ENCODE data around the gene FCAMR. TPM values are rescaled to one million over a fixed set of nuclear protein-coding genes. Genes with fewer than 3 reads are reported as not detected.

The FCAMR gene
- total and polyA plus RNA-seq, 4 donors: 0.14 to 0.59 (median 0.39) TPM

DNA sequence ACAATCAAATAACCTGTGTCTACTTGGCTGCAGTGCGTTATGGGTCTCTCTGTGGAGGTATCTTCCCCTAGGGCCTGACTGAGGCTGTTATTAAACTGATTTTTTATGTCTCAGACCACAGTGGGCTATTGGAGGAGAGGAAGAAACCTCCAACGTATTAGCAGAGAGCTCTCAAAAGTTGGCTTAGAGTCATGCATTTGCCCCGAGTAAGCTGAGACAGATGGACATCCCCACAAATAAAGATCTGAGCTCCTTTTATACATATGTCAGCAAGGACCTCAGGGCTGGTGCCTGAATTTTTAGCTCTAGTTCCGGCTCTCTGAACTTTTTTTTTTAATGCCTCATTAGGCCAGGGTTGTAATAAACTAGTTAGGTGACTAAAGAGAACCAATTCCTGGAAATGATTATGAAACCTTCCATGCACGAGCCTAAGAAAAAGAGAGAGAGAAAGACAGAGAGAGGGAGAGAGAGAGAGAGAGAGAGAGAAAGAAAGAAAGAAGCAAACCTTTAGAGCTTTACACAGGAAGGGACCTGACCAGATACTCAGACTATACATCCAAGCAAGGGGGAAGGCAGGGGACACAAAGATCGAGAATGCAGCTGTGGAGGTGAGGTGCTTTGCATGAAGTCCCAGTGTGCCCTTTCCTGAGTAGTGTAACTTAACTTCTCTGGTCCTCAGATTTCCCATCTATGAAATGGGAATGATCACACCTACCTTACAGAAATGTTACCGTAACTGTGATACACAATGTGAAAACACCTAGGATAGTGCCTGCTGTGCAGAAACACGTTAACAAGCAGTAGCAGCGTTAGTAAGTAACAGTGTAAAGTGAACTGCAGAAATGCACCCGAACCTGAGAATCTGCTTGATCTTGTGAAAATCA lies 15.6 kb downstream of the FCAMR start:
- Histone ChIP-seq H3K4me1 (ENCODE audit: control insufficient read depth in 4 of 4, insufficient read depth in 4 of 4, low read length in 3 of 4) (peaks cover 19 to 62% (median 57%) of the 10 kb centered on the region in 4 donors), H3K4me3 (ENCODE audit: low read depth in 1 of 3, low read length in 3 of 3) (no peak overlapping the region), H3K27me3 (ENCODE audit: control insufficient read depth in 4 of 4, insufficient read depth in 4 of 4, low read length in 3 of 4) (no peaks in the 10 kb centered on the region), H3K36me3 (ENCODE audit: control insufficient read depth in 4 of 4, insufficient read depth in 3 of 4, low read depth in 1 of 4, low read length in 3 of 4) (no peaks in the 10 kb centered on the region), H3K9ac (ENCODE audit: low read depth in 1 of 2, low read length in 2 of 2) (no peak overlapping the region), H3K9me3 (ENCODE audit: control insufficient read depth in 4 of 4, low read length in 3 of 4) (peaks cover 0 to 2% (median 0%) of the 10 kb centered on the region in 4 donors), H3K27ac (ENCODE audit: low read depth in 1 of 2, low read length in 2 of 2) (no peak overlapping the region)
- 71% methylated on average over 10 of the region's 10 CpGs for WGBS
- no peak for DNase-seq (ENCODE audit: low spot score)
- no peak for TF ChIP-seq HNF4A (conservative IDR thresholded peaks at IDR 0.05)
- TF ChIP-seq, protein P1, sequence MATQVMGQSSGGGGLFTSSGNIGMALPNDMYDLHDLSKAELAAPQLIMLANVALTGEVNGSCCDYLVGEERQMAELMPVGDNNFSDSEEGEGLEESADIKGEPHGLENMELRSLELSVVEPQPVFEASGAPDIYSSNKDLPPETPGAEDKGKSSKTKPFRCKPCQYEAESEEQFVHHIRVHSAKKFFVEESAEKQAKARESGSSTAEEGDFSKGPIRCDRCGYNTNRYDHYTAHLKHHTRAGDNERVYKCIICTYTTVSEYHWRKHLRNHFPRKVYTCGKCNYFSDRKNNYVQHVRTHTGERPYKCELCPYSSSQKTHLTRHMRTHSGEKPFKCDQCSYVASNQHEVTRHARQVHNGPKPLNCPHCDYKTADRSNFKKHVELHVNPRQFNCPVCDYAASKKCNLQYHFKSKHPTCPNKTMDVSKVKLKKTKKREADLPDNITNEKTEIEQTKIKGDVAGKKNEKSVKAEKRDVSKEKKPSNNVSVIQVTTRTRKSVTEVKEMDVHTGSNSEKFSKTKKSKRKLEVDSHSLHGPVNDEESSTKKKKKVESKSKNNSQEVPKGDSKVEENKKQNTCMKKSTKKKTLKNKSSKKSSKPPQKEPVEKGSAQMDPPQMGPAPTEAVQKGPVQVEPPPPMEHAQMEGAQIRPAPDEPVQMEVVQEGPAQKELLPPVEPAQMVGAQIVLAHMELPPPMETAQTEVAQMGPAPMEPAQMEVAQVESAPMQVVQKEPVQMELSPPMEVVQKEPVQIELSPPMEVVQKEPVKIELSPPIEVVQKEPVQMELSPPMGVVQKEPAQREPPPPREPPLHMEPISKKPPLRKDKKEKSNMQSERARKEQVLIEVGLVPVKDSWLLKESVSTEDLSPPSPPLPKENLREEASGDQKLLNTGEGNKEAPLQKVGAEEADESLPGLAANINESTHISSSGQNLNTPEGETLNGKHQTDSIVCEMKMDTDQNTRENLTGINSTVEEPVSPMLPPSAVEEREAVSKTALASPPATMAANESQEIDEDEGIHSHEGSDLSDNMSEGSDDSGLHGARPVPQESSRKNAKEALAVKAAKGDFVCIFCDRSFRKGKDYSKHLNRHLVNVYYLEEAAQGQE (IDR thresholded peaks at IDR 0.05): no peak
- TF ChIP-seq YY1 (IDR thresholded peaks at IDR 0.05): no peak
- TF ChIP-seq JUND (IDR thresholded peaks at IDR 0.05): no peak
- no peak for TF ChIP-seq NR2F2 (IDR thresholded peaks at IDR 0.05)

- H3K9ac ChIP-seq (ENCODE audit: low read depth in 1 of 2, low read length in 2 of 2): no peak overlapping the region
- H3K36me3 ChIP-seq (ENCODE audit: control insufficient read depth in 4 of 4, insufficient read depth in 3 of 4, low read depth in 1 of 4, low read length in 3 of 4): no peaks in the 10 kb centered on the region
- H3K4me1 ChIP-seq (ENCODE audit: control insufficient read depth in 4 of 4, insufficient read depth in 4 of 4, low read length in 3 of 4): peaks cover 19 to 71% (median 67%) of the 10 kb centered on the region in 4 donors
- H3K4me3 ChIP-seq (ENCODE audit: low read depth in 1 of 3, low read length in 3 of 3): no peak overlapping the region
- H3K27ac ChIP-seq (ENCODE audit: low read depth in 1 of 2, low read length in 2 of 2): no peak overlapping the region
- WGBS: 68% methylated on average over 2 of the region's 2 CpGs
- no peak for DNase-seq (ENCODE audit: low spot score)
- H3K9me3 ChIP-seq (ENCODE audit: control insufficient read depth in 4 of 4, low read length in 3 of 4): peaks cover 0 to 2% (median 0%) of the 10 kb centered on the region in 4 donors
- no peak for TF ChIP-seq HNF4G (IDR thresholded peaks at IDR 0.05)
- TF ChIP-seq TAF1 (conservative IDR thresholded peaks at IDR 0.05): no peak
- no peak for TF ChIP-seq RXRA (IDR thresholded peaks at IDR 0.05)
- no peak for TF ChIP-seq FOXA1 (IDR thresholded peaks at IDR 0.05)
- TF ChIP-seq JUND (IDR thresholded peaks at IDR 0.05): no peak
- no peak for TF ChIP-seq MAX (IDR thresholded peaks at IDR 0.05)
- TF ChIP-seq, protein P1 (IDR thresholded peaks at IDR 0.05): no peak
- no peak for TF ChIP-seq ATF3 (IDR thresholded peaks at IDR 0.05)
- TF ChIP-seq NR2F2 (IDR thresholded peaks at IDR 0.05): no peak
- TF ChIP-seq YY1 (IDR thresholded peaks at IDR 0.05): no peak
- TF ChIP-seq GABPA (IDR thresholded peaks at IDR 0.05 in 1 of 2, conservative IDR thresholded peaks at IDR 0.05 in 1 of 2): no peak
- no peak for TF ChIP-seq EGR1 (IDR thresholded peaks at IDR 0.05; ENCODE audit: low read depth in 2 of 2)
- TF ChIP-seq SP1 (IDR thresholded peaks at IDR 0.05): no peak
- TF ChIP-seq, protein P2, sequence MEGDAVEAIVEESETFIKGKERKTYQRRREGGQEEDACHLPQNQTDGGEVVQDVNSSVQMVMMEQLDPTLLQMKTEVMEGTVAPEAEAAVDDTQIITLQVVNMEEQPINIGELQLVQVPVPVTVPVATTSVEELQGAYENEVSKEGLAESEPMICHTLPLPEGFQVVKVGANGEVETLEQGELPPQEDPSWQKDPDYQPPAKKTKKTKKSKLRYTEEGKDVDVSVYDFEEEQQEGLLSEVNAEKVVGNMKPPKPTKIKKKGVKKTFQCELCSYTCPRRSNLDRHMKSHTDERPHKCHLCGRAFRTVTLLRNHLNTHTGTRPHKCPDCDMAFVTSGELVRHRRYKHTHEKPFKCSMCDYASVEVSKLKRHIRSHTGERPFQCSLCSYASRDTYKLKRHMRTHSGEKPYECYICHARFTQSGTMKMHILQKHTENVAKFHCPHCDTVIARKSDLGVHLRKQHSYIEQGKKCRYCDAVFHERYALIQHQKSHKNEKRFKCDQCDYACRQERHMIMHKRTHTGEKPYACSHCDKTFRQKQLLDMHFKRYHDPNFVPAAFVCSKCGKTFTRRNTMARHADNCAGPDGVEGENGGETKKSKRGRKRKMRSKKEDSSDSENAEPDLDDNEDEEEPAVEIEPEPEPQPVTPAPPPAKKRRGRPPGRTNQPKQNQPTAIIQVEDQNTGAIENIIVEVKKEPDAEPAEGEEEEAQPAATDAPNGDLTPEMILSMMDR (IDR thresholded peaks at IDR 0.05; ENCODE audit: low read depth, low read length, missing input control): no peak
- TF ChIP-seq, protein P3, sequence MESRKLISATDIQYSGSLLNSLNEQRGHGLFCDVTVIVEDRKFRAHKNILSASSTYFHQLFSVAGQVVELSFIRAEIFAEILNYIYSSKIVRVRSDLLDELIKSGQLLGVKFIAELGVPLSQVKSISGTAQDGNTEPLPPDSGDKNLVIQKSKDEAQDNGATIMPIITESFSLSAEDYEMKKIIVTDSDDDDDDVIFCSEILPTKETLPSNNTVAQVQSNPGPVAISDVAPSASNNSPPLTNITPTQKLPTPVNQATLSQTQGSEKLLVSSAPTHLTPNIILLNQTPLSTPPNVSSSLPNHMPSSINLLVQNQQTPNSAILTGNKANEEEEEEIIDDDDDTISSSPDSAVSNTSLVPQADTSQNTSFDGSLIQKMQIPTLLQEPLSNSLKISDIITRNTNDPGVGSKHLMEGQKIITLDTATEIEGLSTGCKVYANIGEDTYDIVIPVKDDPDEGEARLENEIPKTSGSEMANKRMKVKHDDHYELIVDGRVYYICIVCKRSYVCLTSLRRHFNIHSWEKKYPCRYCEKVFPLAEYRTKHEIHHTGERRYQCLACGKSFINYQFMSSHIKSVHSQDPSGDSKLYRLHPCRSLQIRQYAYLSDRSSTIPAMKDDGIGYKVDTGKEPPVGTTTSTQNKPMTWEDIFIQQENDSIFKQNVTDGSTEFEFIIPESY (IDR thresholded peaks at IDR 0.05): no peak
- H3K27me3 ChIP-seq (ENCODE audit: control insufficient read depth in 4 of 4, insufficient read depth in 4 of 4, low read length in 3 of 4): no peaks in the 10 kb centered on the region
Observed at GRCh38 chr1:206953626-206954025, 16.6 kb downstream of the FCAMR start.
